HCT116 (cell line): ENCODE measurements around the gene MRPL9. TPM values are rescaled to one million over a fixed set of nuclear protein-coding genes. Genes with fewer than 3 reads are reported as not detected.

Source experiments
- ATAC-seq: fragments of 200-7000 bp; cut with Tn5 transposase; 2 replicates; pipeline ENCODE4 v1.9.1; 2020; ENCODE audit warnings: mild to moderate bottlenecking, moderate library complexity
- BruUV-seq: library from RNA; stranded (reverse); fragments of 400-500 nt; replicated peaks from 2 replicates; lab custom pipeline; 2021; lab: Mats Ljungman, UMichigan
- CTCF ChIA-PET: fragments of 300-600 bp; sonication (Branson Sonifier 250); formaldehyde crosslinking; loops from one replicate; lab custom pipeline; 2021; ENCODE audit warnings: antibody characterized with exemption; lab: Charles Lee
- POLR2A ChIA-PET: fragments of 300-600, 350-600 bp; sonication (Branson Sonifier 250); formaldehyde crosslinking; loops from one replicate; lab custom pipeline; 2021; ENCODE audit warnings: antibody characterized with exemption; lab: Charles Lee
- RAD21 ChIA-PET, 2 experiments: fragments of 300-600 bp; sonication (Branson Sonifier 250); formaldehyde crosslinking; loops; one replicate each; lab custom pipeline; 2023; ENCODE audit warnings: low total read pairs in 2 of 2; ENCODE audit not compliant: uncharacterized antibody in 2 of 2, unreplicated experiment in 2 of 2, low non-redundant PET in 1 of 2; lab: Charles Lee
- DNase-seq: peaks from one replicate; pipeline ENCODE4 v3.0.0-alpha.2; 2010; ENCODE audit warnings: low read depth, low spot score
- H2AFZ ChIP-seq: fragments of 200-600 bp; shearing (Covaris generic), sonication (generic); 2 replicates; pipeline ENCODE4 v1.6.1; 2017; ENCODE audit warnings: low read depth, mixed run types, mixed read lengths, antibody characterized with exemption, low read length; ENCODE audit not compliant: poor library complexity, severe bottlenecking
- H3K27ac ChIP-seq: 2 replicates; pipeline ENCODE4 v1.5.1; 2012; ENCODE audit warnings: low read depth, low read length
- H3K27me3 ChIP-seq: fragments of 200-600 bp; sonication (generic); 2 replicates; pipeline ENCODE4 v1.6.1; 2016; ENCODE audit warnings: mixed run types, low read length, mixed read lengths; ENCODE audit not compliant: insufficient read depth
- H3K36me3 ChIP-seq, 2 experiments: fragments of 200-500 bp in 1 of 2; fragments of 200-600 bp in 1 of 2; sonication (Bioruptor generic) in 1 of 2; sonication (generic) in 1 of 2; 2 replicates each; pipeline versions ENCODE4 v1.5.1 to v1.6.1; 2014 to 2016; ENCODE audit warnings: low read length in 2 of 2, inconsistent platforms in 1 of 2, mixed read lengths in 1 of 2, mixed run types in 1 of 2; ENCODE audit not compliant: insufficient read depth in 2 of 2, control insufficient read depth in 1 of 2
- H3K4me1 ChIP-seq, 2 experiments: fragments of 200-600 bp in 1 of 2; sonication (generic) in 1 of 2; 2 replicates each; pipeline versions ENCODE4 v1.5.1 to v1.6.1; 2012 to 2017; ENCODE audit warnings: low read length in 2 of 2, inconsistent platforms in 1 of 2, mild to moderate bottlenecking in 1 of 2, mixed read lengths in 1 of 2, mixed run types in 1 of 2, moderate library complexity in 1 of 2; ENCODE audit not compliant: insufficient read depth in 2 of 2, control insufficient read depth in 1 of 2
- H3K4me2 ChIP-seq: fragments of 200-600 bp; sonication (generic); 2 replicates; pipeline ENCODE4 v1.6.1; 2017; ENCODE audit warnings: mixed run types, low read length, mixed read lengths
- H3K4me3 ChIP-seq, 2 experiments: fragments of 200-600 bp in 1 of 2; sonication (generic) in 1 of 2; replicated peaks in 1 of 2; 2 replicates each; pipeline ENCODE4 v1.5.1; 2011 to 2016; ENCODE audit warnings: low read length in 2 of 2, control low read depth in 1 of 2, low read depth in 1 of 2, mild to moderate bottlenecking in 1 of 2, mixed read lengths in 1 of 2, mixed run types in 1 of 2
- H3K79me2 ChIP-seq: fragments of 200-600 bp; sonication (generic); 2 replicates; pipeline ENCODE4 v1.6.1; 2017; ENCODE audit warnings: mild to moderate bottlenecking, mixed run types, low read length, moderate library complexity, mixed read lengths; ENCODE audit not compliant: insufficient read depth
- H3K9ac ChIP-seq: fragments of 200-600 bp; sonication (generic); 2 replicates; pipeline ENCODE4 v1.6.1; 2016; ENCODE audit warnings: low read length, mixed read lengths
- H3K9me2 ChIP-seq: fragments of 200-600 bp; sonication (generic), shearing (Covaris generic); 2 replicates; pipeline ENCODE4 v1.6.1; 2017; ENCODE audit warnings: mixed run types, mild to moderate bottlenecking, moderate library complexity; ENCODE audit not compliant: insufficient read depth
- H3K9me3 ChIP-seq, 2 experiments: fragments of 200-500 bp in 1 of 2; fragments of 200-600 bp in 1 of 2; sonication (Bioruptor generic) in 1 of 2; sonication (generic) in 1 of 2; 2 replicates each; pipeline ENCODE4 v1.6.1; 2014 to 2017; ENCODE audit warnings: low read length in 2 of 2, mixed read lengths in 2 of 2, inconsistent platforms in 1 of 2, low read depth in 1 of 2, mild to moderate bottlenecking in 1 of 2, mixed run types in 1 of 2, moderate library complexity in 1 of 2; ENCODE audit not compliant: control insufficient read depth in 1 of 2, insufficient read depth in 1 of 2
- H4K20me1 ChIP-seq: fragments of 200-600 bp; sonication (generic), shearing (Covaris generic); 2 replicates; pipeline ENCODE4 v1.6.1; 2017; ENCODE audit warnings: mixed run types, mild to moderate bottlenecking, moderate library complexity; ENCODE audit not compliant: insufficient read depth
- EGR1 ChIP-seq: IDR thresholded peaks from 2 replicates; pipeline ENCODE4 v1.6.1; 2012; ENCODE audit warnings: low read depth
- SIN3A ChIP-seq: IDR thresholded peaks from 2 replicates; pipeline ENCODE4 v1.6.1; 2012; ENCODE audit warnings: low read depth
- intact Hi-C: fragments of 100-400 bp; cut with micrococcal nuclease; formaldehyde crosslinking; loops from 2 replicates; pipeline ENCODE4 v1.10.0; 2022
- total RNA-seq: library from RNA; stranded (reverse); gene quantifications from one replicate; pipeline ENCODE4 v1.2.1, GENCODE V29; 2021; ENCODE audit not compliant: unreplicated experiment
- TF ChIP-seq, protein P1 (sequence below): IDR thresholded peaks from 2 replicates; pipeline ENCODE4 v1.6.1; 2011; ENCODE audit warnings: mild to moderate bottlenecking, low read length, moderate library complexity; ENCODE audit not compliant: insufficient replicate concordance; ENCODE audit errors: extremely low read depth
- TF ChIP-seq, protein P2 (sequence below): IDR thresholded peaks from 2 replicates; pipeline ENCODE4 v1.6.1; 2012; ENCODE audit warnings: low read depth

The MRPL9 gene
- total RNA-seq, 1 experiment from 2014 or later, result 94.5 TPM

DNA sequence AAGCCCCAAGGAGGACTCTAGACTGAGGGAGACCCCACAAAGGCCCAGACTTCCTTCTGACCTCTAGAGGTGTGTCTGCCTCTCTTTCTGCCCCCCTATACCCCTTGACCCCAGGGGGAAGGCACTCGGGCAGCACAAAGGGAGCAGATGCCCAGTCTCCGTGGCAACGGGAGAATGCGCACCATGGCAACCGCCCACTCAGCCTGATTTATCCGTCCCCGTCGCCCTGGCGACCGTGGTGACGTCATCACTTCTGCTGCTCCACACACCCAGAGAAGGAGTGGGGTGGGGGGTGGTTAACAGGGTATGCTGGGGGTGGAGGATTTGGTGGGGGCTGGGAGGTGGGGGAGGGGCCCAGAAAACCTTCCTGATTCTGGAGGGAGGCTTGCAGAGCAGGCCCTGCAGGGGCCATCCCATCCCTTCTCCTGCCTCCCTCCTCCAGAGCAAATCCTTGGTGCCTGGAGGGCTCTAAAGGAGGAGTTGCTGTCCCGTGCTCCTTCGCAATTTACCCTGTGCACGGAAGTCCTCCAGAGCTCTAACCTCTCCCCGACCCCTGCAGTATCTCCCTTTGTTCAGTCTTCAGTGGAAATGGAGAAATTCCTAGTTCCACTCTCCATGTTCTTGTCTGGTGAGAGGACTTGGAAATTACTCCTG, 53.0 kb downstream of the MRPL9 start:
- ChIA-PET RAD21 (no interaction called here), CTCF (no interaction called here), POLR2A (no interaction called here)
- H3K9me3 ChIP-seq, result no peaks in the 10 kb centered on the region
- H4K20me1 ChIP-seq, result no peaks in the 10 kb centered on the region
- DNase-seq, result no peak
- no peaks in the 10 kb centered on the region; a peak in 1 of 4 replicates for H3K4me1 ChIP-seq
- H3K36me3 ChIP-seq, result no peaks in the 10 kb centered on the region
- no peak overlapping the region for H3K4me3 ChIP-seq
- H3K79me2 ChIP-seq, result no peaks in the 10 kb centered on the region
- no TSS peak for BruUV-seq
- no peak overlapping the region for H2AFZ ChIP-seq
- intact Hi-C loops, result no loop called here
- no peak for ATAC-seq
- TF ChIP-seq, protein P1, sequence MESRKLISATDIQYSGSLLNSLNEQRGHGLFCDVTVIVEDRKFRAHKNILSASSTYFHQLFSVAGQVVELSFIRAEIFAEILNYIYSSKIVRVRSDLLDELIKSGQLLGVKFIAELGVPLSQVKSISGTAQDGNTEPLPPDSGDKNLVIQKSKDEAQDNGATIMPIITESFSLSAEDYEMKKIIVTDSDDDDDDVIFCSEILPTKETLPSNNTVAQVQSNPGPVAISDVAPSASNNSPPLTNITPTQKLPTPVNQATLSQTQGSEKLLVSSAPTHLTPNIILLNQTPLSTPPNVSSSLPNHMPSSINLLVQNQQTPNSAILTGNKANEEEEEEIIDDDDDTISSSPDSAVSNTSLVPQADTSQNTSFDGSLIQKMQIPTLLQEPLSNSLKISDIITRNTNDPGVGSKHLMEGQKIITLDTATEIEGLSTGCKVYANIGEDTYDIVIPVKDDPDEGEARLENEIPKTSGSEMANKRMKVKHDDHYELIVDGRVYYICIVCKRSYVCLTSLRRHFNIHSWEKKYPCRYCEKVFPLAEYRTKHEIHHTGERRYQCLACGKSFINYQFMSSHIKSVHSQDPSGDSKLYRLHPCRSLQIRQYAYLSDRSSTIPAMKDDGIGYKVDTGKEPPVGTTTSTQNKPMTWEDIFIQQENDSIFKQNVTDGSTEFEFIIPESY, result no peak
- TF ChIP-seq SIN3A, result no peak
- TF ChIP-seq, protein P2, sequence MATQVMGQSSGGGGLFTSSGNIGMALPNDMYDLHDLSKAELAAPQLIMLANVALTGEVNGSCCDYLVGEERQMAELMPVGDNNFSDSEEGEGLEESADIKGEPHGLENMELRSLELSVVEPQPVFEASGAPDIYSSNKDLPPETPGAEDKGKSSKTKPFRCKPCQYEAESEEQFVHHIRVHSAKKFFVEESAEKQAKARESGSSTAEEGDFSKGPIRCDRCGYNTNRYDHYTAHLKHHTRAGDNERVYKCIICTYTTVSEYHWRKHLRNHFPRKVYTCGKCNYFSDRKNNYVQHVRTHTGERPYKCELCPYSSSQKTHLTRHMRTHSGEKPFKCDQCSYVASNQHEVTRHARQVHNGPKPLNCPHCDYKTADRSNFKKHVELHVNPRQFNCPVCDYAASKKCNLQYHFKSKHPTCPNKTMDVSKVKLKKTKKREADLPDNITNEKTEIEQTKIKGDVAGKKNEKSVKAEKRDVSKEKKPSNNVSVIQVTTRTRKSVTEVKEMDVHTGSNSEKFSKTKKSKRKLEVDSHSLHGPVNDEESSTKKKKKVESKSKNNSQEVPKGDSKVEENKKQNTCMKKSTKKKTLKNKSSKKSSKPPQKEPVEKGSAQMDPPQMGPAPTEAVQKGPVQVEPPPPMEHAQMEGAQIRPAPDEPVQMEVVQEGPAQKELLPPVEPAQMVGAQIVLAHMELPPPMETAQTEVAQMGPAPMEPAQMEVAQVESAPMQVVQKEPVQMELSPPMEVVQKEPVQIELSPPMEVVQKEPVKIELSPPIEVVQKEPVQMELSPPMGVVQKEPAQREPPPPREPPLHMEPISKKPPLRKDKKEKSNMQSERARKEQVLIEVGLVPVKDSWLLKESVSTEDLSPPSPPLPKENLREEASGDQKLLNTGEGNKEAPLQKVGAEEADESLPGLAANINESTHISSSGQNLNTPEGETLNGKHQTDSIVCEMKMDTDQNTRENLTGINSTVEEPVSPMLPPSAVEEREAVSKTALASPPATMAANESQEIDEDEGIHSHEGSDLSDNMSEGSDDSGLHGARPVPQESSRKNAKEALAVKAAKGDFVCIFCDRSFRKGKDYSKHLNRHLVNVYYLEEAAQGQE, result no peak
- TF ChIP-seq EGR1, result peak; percentile 52
- H3K4me2 ChIP-seq, result no peak overlapping the region
- no peaks in the 10 kb centered on the region for H3K27me3 ChIP-seq
- H3K9ac ChIP-seq, result no peak overlapping the region
- no peak overlapping the region for H3K27ac ChIP-seq
- no peaks in the 10 kb centered on the region for H3K9me2 ChIP-seq

Other genes with a start within 250 kb of the MRPL9 start
- gene TUFT1, start 223.2 kb downstream of the MRPL9 start, total RNA-seq, result 12.3 TPM
- 42.2 TPM for gene SNX27, start 151.4 kb downstream of the MRPL9 start, total RNA-seq
- not detected for gene CELF3, start 46.7 kb downstream of the MRPL9 start, total RNA-seq
- gene RIIAD1, start 42.0 kb downstream of the MRPL9 start, total RNA-seq, result 0.12 TPM
- gene TDRKH, start 27.0 kb upstream of the MRPL9 start, total RNA-seq, result 11.1 TPM
- gene LINGO4, start 41.9 kb upstream of the MRPL9 start, total RNA-seq, result not detected
- 1.3 TPM for gene RORC, start 68.3 kb upstream of the MRPL9 start, total RNA-seq
- 0.17 TPM for gene C2CD4D, start 76.3 kb upstream of the MRPL9 start, total RNA-seq
- gene THEM5, start 90.2 kb upstream of the MRPL9 start, total RNA-seq, result not detected
- gene THEM4, start 146.0 kb upstream of the MRPL9 start, total RNA-seq, result 17.0 TPM
- gene S100A10, start 230.4 kb upstream of the MRPL9 start, total RNA-seq, result 340 TPM